ENCODE measurements around the gene TM7SF2. TPM values are rescaled to one million over a fixed set of nuclear protein-coding genes. Genes with fewer than 3 reads are reported as not detected.
A peak's percentile ranks its signal among the peaks of the same experiment; 100 is the strongest.

TM7SF2 gene
- total and polyA plus RNA-seq, 2 of the 8 experiments (the other 6 are each of a cell fraction or from before 2014, with no cell fraction given): 40.1 to 96.0 TPM

DNA sequence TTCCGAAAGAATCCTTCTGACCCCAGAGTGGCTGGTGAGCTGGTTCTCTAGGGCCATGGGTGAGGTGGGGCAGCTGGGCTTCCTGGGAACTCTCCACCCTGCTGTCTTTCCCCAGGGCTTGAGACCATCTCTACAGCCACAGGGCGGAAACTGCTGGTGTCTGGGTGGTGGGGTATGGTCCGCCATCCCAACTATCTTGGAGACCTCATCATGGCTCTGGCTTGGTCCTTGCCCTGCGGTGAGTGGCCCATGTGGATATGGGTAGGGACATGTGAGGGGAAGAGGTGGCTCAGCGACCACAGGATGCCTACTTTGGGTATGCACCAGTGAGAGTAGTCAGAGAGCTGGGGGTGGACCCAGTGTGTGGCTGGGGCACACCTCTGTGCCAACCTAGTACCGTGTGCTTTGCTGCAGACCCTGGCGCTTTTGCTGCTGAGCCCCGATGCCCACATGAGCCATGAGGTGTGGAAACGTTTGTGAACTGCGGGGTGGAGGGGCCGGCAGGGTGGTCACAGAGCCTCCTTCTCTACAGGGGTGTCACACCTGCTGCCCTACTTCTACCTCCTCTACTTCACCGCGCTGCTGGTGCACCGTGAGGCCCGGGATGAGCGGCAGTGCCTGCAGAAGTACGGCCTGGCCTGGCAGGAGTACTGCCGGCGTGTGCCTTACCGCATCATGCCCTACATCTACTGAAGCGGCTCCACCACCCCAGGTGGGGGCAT is 3.9 kb downstream of the TM7SF2 start:
- FAIRE-seq: no peak

More for the DNA sequence above, 3.9 kb downstream of the TM7SF2 start:
- Histone ChIP-seq H3K27ac (ENCODE audit: low read depth, low read length) (no peak overlapping the region), H3K9me3 (ENCODE audit: insufficient read depth in 2 of 2, low read depth in 1 of 2, low read length in 1 of 2) (no peaks in the 10 kb centered on the region), H2BK20ac (ENCODE audit: low read length) (no peak overlapping the region), H3K4me2 (ENCODE audit: insufficient read depth in 1 of 2, low read depth in 2 of 2, low read length in 2 of 2) (peak overlapping the region in 1 of 2 experiments; percentile 80; a peak in 1 of 4 replicates), H4K5ac (ENCODE audit: insufficient read length, low read depth, low read length) (no peak overlapping the region), H3K4ac (replicated peaks; ENCODE audit: insufficient read length, low read depth, low read length) (no peak overlapping the region), H2BK15ac (ENCODE audit: low read length) (peak overlapping the region; percentile 50; the same call in 1 of the 2 replicates), H3K9ac (replicated peaks in 1 of 4; ENCODE audit: extremely low read depth in 1 of 4, low read depth in 3 of 4, low read length in 3 of 4) (no peak overlapping the region), H3K18ac (ENCODE audit: extremely low read depth, low read length) (no peak overlapping the region), H4K91ac (replicated peaks; ENCODE audit: insufficient read length, low read length) (peak overlapping the region; percentile 17), H3K4me3 (ENCODE audit: extremely low read depth in 1 of 4, insufficient read depth in 2 of 4, low read depth in 3 of 4, low read length in 4 of 4) (no peak overlapping the region), H3K14ac (ENCODE audit: insufficient read length) (no peak overlapping the region), H3K4me1 (replicated peaks in 1 of 4; ENCODE audit: control insufficient read depth in 3 of 4, insufficient read depth in 4 of 4, low read length in 3 of 4) (peaks cover 2 to 24% (median 18%) of the 10 kb centered on the region in 4 experiments), H2BK120ac (replicated peaks; ENCODE audit: low read depth, low read length) (no peak overlapping the region), H3K23ac (ENCODE audit: insufficient read length) (no peak overlapping the region), H3K36me3 (ENCODE audit: control insufficient read depth in 2 of 4, insufficient read depth in 4 of 4, low read length in 3 of 4) (peaks cover 8 to 27% (median 12%) of the 10 kb centered on the region in 4 experiments; a peak in 7 of 8 replicates), H3K56ac (replicated peaks; ENCODE audit: insufficient read length, low read depth, low read length) (no peak overlapping the region), H3K79me2 (ENCODE audit: control insufficient read depth in 1 of 2, insufficient read depth in 2 of 2, low read length in 2 of 2) (peaks cover 0 to 13% of the 10 kb centered on the region in 2 experiments; a peak in 1 of 4 replicates), H2AFZ (ENCODE audit: low read length) (no peak overlapping the region), H2AK5ac (ENCODE audit: low read depth, low read length) (no peak overlapping the region), H2BK5ac (ENCODE audit: low read depth, low read length) (no peak overlapping the region), H4K8ac (ENCODE audit: extremely low read depth, insufficient read depth, low read length) (no peak overlapping the region), H2BK12ac (ENCODE audit: low read depth, low read length) (no peak overlapping the region), H3K79me1 (ENCODE audit: low read depth, low read length) (peaks cover 8% of the 10 kb centered on the region), H3K27me3 (replicated peaks in 1 of 4; ENCODE audit: control insufficient read depth in 3 of 4, extremely low read depth in 1 of 4, insufficient read depth in 3 of 4, low read length in 3 of 4) (no peaks in the 10 kb centered on the region), H3K23me2 (ENCODE audit: low read depth, low read length) (peaks cover 17% of the 10 kb centered on the region; the same call in 1 of the 2 replicates), H4K20me1 (replicated peaks in 1 of 2; ENCODE audit: control insufficient read depth in 1 of 2, insufficient read depth in 2 of 2, low read length in 2 of 2) (peaks cover 4 to 14% of the 10 kb centered on the region in 2 experiments)
- 96% methylated on average over 20 of the region's 21 CpGs; no CpG with 5 or more reads in 1 of the 2 experiments for WGBS, 2 experiments (ENCODE audit: extremely low coverage in 1 of 2, insufficient coverage in 1 of 2, insufficient read length in 1 of 2, insufficient replicate concordance in 2 of 2, low coverage in 1 of 2, low lambda C conversion rate in 2 of 2, missing lambda C conversion rate in 1 of 2)
- TF ChIP-seq POLR2A (IDR thresholded peaks at IDR 0.05; ENCODE audit: control extremely low read depth in 1 of 2, low read depth in 2 of 2, low read length in 2 of 2) (peak in 1 of 2 experiments; percentile 43; a peak in 1 of 3 replicates), ZNF274 (IDR thresholded peaks at IDR 0.05; ENCODE audit: borderline replicate concordance, extremely low read depth, low read length) (no peak), POLR2AphosphoS5 (IDR thresholded peaks at IDR 0.05; ENCODE audit: low read depth, low read length) (peak; percentile 24), CREB1 (IDR thresholded peaks at IDR 0.05) (no peak)
- TF ChIP-seq, protein P1, sequence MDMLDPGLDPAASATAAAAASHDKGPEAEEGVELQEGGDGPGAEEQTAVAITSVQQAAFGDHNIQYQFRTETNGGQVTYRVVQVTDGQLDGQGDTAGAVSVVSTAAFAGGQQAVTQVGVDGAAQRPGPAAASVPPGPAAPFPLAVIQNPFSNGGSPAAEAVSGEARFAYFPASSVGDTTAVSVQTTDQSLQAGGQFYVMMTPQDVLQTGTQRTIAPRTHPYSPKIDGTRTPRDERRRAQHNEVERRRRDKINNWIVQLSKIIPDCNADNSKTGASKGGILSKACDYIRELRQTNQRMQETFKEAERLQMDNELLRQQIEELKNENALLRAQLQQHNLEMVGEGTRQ (IDR thresholded peaks at IDR 0.05; ENCODE audit: low read length): no peak
- no peak for DNase-seq (ENCODE audit: low read depth in 1 of 2, low spot score in 2 of 2)
- ChIA-PET CTCF (ENCODE audit: partially characterized antibody) (interaction anchor here (1.2 kb wide), 1 partner anchor 37 kb away, joined by 3 read pairs; no protein-coding TSS in a partner anchor), POLR2A (ENCODE audit: partially characterized antibody) (interaction anchor here (0.8 to 17.4 kb wide), 15 partner anchors 8 to 371 kb away, joined by 3 to 305 read pairs (median 5); partner anchors contain the start of genes ARL2, CAPN1, MAP4K2 and RASGRP2)
